Endodermal cell (in vitro differentiated cells): ENCODE results near the gene CLDN19. TPM values are rescaled to one million over a fixed set of nuclear protein-coding genes. Genes with fewer than 3 reads are reported as not detected.

Experiments used
- DNase-seq: peaks from one replicate; pipeline ENCODE4 v3.0.0-alpha.2; 2017
- H3K27ac ChIP-seq: 2 replicates; pipeline ENCODE4 v1.5.1; 2013; ENCODE audit warnings: mild to moderate bottlenecking, low read depth, low read length, moderate library complexity
- H3K27me3 ChIP-seq: 2 replicates; pipeline ENCODE4 v1.6.1; 2013; ENCODE audit warnings: mild to moderate bottlenecking, low read length, moderate library complexity; ENCODE audit not compliant: insufficient read depth, control insufficient read depth, poor library complexity, severe bottlenecking
- H3K36me3 ChIP-seq: 2 replicates; pipeline ENCODE4 v1.7.0; 2013; ENCODE audit warnings: mild to moderate bottlenecking, low read length, moderate library complexity; ENCODE audit not compliant: control insufficient read depth, insufficient read depth
- H3K4me1 ChIP-seq: one replicate; pipeline ENCODE4 v1.7.0; 2013; ENCODE audit warnings: low read length; ENCODE audit not compliant: control insufficient read depth, insufficient read depth
- H3K4me3 ChIP-seq: 2 replicates; pipeline ENCODE4 v1.5.1; 2013; ENCODE audit warnings: mild to moderate bottlenecking, low read length, moderate library complexity
- H3K9ac ChIP-seq: 2 replicates; pipeline ENCODE4 v1.6.1; 2013; ENCODE audit warnings: mild to moderate bottlenecking, low read length, moderate library complexity; ENCODE audit not compliant: poor library complexity, severe bottlenecking; ENCODE audit errors: extremely low read depth
- H3K9me3 ChIP-seq: 2 replicates; pipeline ENCODE4 v1.6.1; 2013; ENCODE audit warnings: mild to moderate bottlenecking, low read length, moderate library complexity; ENCODE audit not compliant: control insufficient read depth
- H3K27ac Mint-ChIP-seq: 2 replicates; pipeline ENCODE4 v1.8.0; 2020; ENCODE audit warnings: mixed read lengths
- H3K27me3 Mint-ChIP-seq: 2 replicates; pipeline ENCODE4 v1.8.0; 2021; ENCODE audit warnings: mild to moderate bottlenecking, mixed read lengths; ENCODE audit not compliant: insufficient read depth
- H3K36me3 Mint-ChIP-seq: 2 replicates; pipeline ENCODE4 v1.8.0; 2020; ENCODE audit warnings: low read depth, mixed read lengths
- H3K4me1 Mint-ChIP-seq: 2 replicates; pipeline ENCODE4 v1.8.0; 2020; ENCODE audit warnings: mixed read lengths
- H3K4me3 Mint-ChIP-seq: 2 replicates; pipeline ENCODE4 v1.8.0; 2020; ENCODE audit warnings: mild to moderate bottlenecking, moderate library complexity, mixed read lengths
- H3K9me3 Mint-ChIP-seq: 2 replicates; pipeline ENCODE4 v1.8.0; 2020; ENCODE audit warnings: mild to moderate bottlenecking, mixed read lengths
- CTCF ChIP-seq: fragments of 200-600 bp; sonication (generic); conservative IDR thresholded peaks from 2 replicates; pipeline ENCODE4 v1.5.0; 2021; ENCODE audit warnings: antibody characterized with exemption, mild to moderate bottlenecking
- WGBS, 2 experiments: methylation state at CpG; one replicate each; pipeline versions ENCODE4 v1.1.5 to v1.1.7; 2013; ENCODE audit warnings: missing lambda C conversion rate in 2 of 2, mixed read lengths in 1 of 2; ENCODE audit not compliant: insufficient coverage in 1 of 2, insufficient read length in 1 of 2; 5-methylcytosine and 5-hydroxymethylcytosine counted together
- total RNA-seq, 2 donors: library from RNA; stranded (reverse); fragmentation: NEBNext Ultra II Directional in 1 of 2; extraction: Animal tissue kit (Norgen Biotek cat#: 25700) in 1 of 2; gene quantifications; 2 replicates in 1 of 2; 3 replicates in 1 of 2; pipeline ENCODE4 v1.2.1, GENCODE V29; 2021

The CLDN19 gene
- total RNA-seq, 2 donors from 2014 or later, result 31.6 to 32.6 TPM

DNA sequence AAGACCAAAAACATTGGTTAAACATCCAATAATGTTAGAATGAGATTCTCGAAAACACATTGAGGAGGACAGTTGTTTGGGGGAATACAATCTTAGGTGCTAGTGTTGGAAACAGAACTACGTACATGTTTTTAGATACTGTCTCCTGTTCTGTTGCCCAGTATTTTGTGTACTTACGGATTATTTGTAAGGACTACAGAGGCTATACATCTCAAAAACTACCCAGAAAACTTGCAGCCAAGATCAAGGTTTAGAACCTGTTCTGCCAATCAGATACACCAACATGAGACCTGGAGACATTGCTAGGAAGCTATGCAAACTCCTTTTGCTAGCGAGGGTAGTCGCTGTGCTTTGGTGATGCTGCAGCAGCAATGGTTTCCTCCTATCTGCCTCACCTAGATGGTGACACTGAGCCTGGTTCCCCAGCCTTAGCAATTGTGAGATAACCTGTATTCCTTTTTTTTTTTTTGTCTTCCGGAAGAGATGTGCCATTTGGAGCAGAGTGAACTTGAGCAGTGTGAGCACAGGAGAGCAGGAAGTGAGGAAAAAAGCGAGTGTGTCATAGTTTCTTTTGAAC is 36.1 kb downstream of the CLDN19 start:
- Mint-ChIP-seq H3K36me3 (peaks cover 90% of the 10 kb centered on the region), H3K27me3 (no peaks in the 10 kb centered on the region), H3K4me3 (no peak overlapping the region), H3K4me1 (no peaks in the 10 kb centered on the region), H3K9me3 (no peaks in the 10 kb centered on the region), H3K27ac (peak overlapping the region; percentile 1)
- Histone ChIP-seq H3K36me3 (peaks cover 90% of the 10 kb centered on the region), H3K27ac (no peak overlapping the region), H3K27me3 (no peaks in the 10 kb centered on the region), H3K9ac (no peak overlapping the region), H3K9me3 (peaks cover 16% of the 10 kb centered on the region), H3K4me1 (no peaks in the 10 kb centered on the region), H3K4me3 (no peak overlapping the region)
- TF ChIP-seq CTCF, result no peak
- no peak for DNase-seq
- WGBS, 2 experiments, result 95 to 100% methylated on average over 6 to 7 of the region's 7 CpGs

- no peak for TF ChIP-seq CTCF
- H3K9me3 ChIP-seq, result no peaks in the 10 kb centered on the region
- Mint-ChIP-seq H3K4me3 (no peak overlapping the region), H3K4me1 (no peaks in the 10 kb centered on the region), H3K27me3 (no peaks in the 10 kb centered on the region), H3K9me3 (no peaks in the 10 kb centered on the region), H3K27ac (no peak overlapping the region), H3K36me3 (peaks cover 94% of the 10 kb centered on the region)
- DNase-seq, result no peak
- H3K27me3 ChIP-seq, result no peaks in the 10 kb centered on the region
- H3K36me3 ChIP-seq, result peaks cover 97% of the 10 kb centered on the region
- H3K27ac ChIP-seq, result no peak overlapping the region
- no peaks in the 10 kb centered on the region for H3K4me1 ChIP-seq
- no peak overlapping the region for H3K4me3 ChIP-seq
- no peak overlapping the region for H3K9ac ChIP-seq
Observed at GRCh38 chr1:42700006-42700405, 40.0 kb downstream of the CLDN19 start.

DNA sequence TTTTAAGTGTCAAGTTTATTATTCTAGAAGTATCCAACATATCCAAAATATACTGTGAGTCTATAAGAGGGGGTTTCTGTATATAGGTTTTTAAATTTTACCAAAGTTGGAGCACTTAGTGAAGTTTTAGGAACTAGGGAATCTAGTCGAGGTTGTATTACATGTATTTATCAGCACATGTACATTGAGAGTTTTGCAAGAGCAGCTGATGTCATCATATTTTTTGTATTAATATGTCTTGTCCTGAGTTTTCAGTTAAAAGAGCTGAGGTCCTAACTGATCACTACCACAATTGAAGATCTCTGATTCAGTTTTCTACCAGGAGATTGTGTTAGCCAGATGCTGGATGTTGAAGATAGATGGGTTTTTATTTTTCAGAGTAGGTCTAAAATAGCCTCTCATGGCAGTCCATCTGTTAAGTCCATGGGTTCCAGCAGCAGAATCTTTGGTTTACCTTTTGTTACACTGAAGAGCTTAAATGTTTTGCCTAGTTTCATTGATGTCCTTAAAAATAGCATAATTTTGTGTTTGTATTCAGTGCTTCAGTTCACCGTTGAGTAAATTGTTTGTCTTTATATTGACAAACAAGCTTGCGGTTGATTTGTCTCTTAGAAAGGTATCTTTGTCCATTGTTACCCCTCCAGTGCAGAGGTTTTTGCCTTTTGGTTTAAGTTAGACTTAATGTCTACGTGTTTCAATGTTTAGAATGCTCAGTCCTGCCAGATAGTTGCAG is 41.8 kb downstream of the CLDN19 start:
- Histone ChIP-seq H3K27ac (no peak overlapping the region), H3K4me3 (no peak overlapping the region), H3K9ac (no peak overlapping the region), H3K9me3 (no peaks in the 10 kb centered on the region), H3K4me1 (peaks cover 6% of the 10 kb centered on the region), H3K27me3 (no peaks in the 10 kb centered on the region), H3K36me3 (peaks cover 99% of the 10 kb centered on the region)
- no peak for DNase-seq
- Mint-ChIP-seq H3K36me3 (peaks cover 94% of the 10 kb centered on the region), H3K27ac (peak overlapping the region; percentile 11), H3K9me3 (no peaks in the 10 kb centered on the region), H3K4me1 (peaks cover 5% of the 10 kb centered on the region), H3K27me3 (no peaks in the 10 kb centered on the region), H3K4me3 (no peak overlapping the region)
- 94 to 96% methylated on average over 4 of the region's 4 CpGs for WGBS, 2 experiments
- no peak for TF ChIP-seq CTCF
